GM23248 (cell line): ENCODE results near the gene COX7A2L.

Experiments
- EZH2 ChIP-seq: fragments of 200-600 bp; sonication (generic); IDR thresholded peaks from 2 replicates; pipeline ENCODE4 v1.6.1; 2018; ENCODE audit warnings: antibody characterized with exemption, mild to moderate bottlenecking; ENCODE audit not compliant: insufficient read depth, poor library complexity, severe bottlenecking
- EZH2phosphoT487 ChIP-seq: fragments of 200-600 bp; sonication (generic); IDR thresholded peaks from 2 replicates; pipeline ENCODE4 v1.6.1; 2018; ENCODE audit warnings: antibody characterized with exemption, moderate library complexity, mild to moderate bottlenecking, low read depth; ENCODE audit not compliant: insufficient read depth

GRCh38 chr2:42317486-42317885, 43.5 kb downstream of the COX7A2L start:
- no peak for TF ChIP-seq EZH2
- no peak for TF ChIP-seq EZH2phosphoT487
